Ovary (tissue), 3 donors: ENCODE measurements around the gene IST1.

Experiments used
- CTCF ChIP-seq, 3 donors: fragments of 450-650 bp in 2 of 3; fragments of 200-600 bp in 1 of 3; IDR thresholded peaks; one replicate each; pipeline versions ENCODE4 v1.5.1 to v1.8.0; 2016 to 2022; ENCODE audit warnings: antibody characterized with exemption in 3 of 3, mild to moderate bottlenecking in 1 of 3
- POLR2A ChIP-seq: fragments of 450-650 bp; IDR thresholded peaks from one replicate; pipeline ENCODE4 v1.6.1; 2017; ENCODE audit warnings: antibody characterized with exemption, mild to moderate bottlenecking, moderate library complexity
- donor health status: DM: no; HTN: no; CAD: no.

- TF ChIP-seq CTCF (IDR thresholded peaks at IDR 0.05) (no peak), POLR2A (no peak)
Measured at GRCh38 chr16:71873199-71873598, 22.1 kb upstream of the IST1 start.
